PFSK-1 (cell line): ENCODE data around the gene PHF12.

Experiments used
- POLR2AphosphoS5 ChIP-seq: IDR thresholded peaks from 2 replicates; pipeline ENCODE4 v1.6.1; 2012; ENCODE audit warnings: low read depth, mild to moderate bottlenecking, control low read depth, low read length, moderate library complexity
- REST ChIP-seq, 2 experiments: IDR thresholded peaks; 2 replicates each; pipeline versions ENCODE4 v1.6.1 to v1.8.0; 2011 to 2012; ENCODE audit warnings: low read depth in 2 of 2, low read length in 2 of 2, control low read depth in 1 of 2, inconsistent platforms in 1 of 2, mild to moderate bottlenecking in 1 of 2, moderate library complexity in 1 of 2; ENCODE audit not compliant: insufficient read depth in 1 of 2
- SIN3A ChIP-seq: IDR thresholded peaks from 2 replicates; pipeline ENCODE4 v1.6.1; 2012; ENCODE audit warnings: mild to moderate bottlenecking, low read length, moderate library complexity, borderline replicate concordance; ENCODE audit not compliant: insufficient read depth
- TAF1 ChIP-seq: IDR thresholded peaks from 2 replicates; pipeline ENCODE4 v1.6.1; 2012; ENCODE audit warnings: low read length, control low read depth, borderline replicate concordance; ENCODE audit not compliant: insufficient read depth

- TF ChIP-seq SIN3A: no peak
- no peak for TF ChIP-seq REST (IDR thresholded peaks at IDR 0.05; ENCODE audit: insufficient read depth in 1 of 2, low read depth in 2 of 2, low read length in 2 of 2)
- no peak; the same call in 1 of the 2 replicates for TF ChIP-seq POLR2AphosphoS5
- no peak for TF ChIP-seq TAF1
These were observed 43.4 kb downstream of the PHF12 start for GRCh38 chr17:28907709-28908475.
